T-helper 17 cell (primary cell): Measurements from ENCODE around the gene RAET1L. TPM values are rescaled to one million over a fixed set of nuclear protein-coding genes. Genes with fewer than 3 reads are reported as not detected.
A peak's percentile ranks its signal among the peaks of the same experiment; 100 is the strongest.
"Not testable (repeated sequence)": the region's sequence is repeated elsewhere in the genome, so short reads cannot be mapped to it uniquely, and the experiment has no call there.

ENCODE experiments used
- ATAC-seq: fragments of 150-1000 bp; cut with Tn5 transposase; 2 replicates; pipeline ENCODE4 v1.10.0; 2021; ENCODE audit warnings: mild to moderate bottlenecking, moderate library complexity
- DNase-seq, 3 donors: peaks; one replicate each; pipeline versions ENCODE4 v3.0.0 to v3.0.0-alpha.2; 2020 to 2021
- H3K9me3 ChIP-seq: one replicate; pipeline ENCODE4 v1.7.0; 2013; ENCODE audit warnings: low read length, mild to moderate bottlenecking; ENCODE audit not compliant: control insufficient read depth, poor library complexity, severe bottlenecking
- H3K27ac Mint-ChIP-seq: one replicate; pipeline ENCODE4 v1.8.0; 2022; ENCODE audit warnings: mild to moderate bottlenecking, moderate library complexity, mixed read lengths
- H3K27me3 Mint-ChIP-seq: one replicate; pipeline ENCODE4 v1.8.0; 2022; ENCODE audit warnings: mixed read lengths
- H3K36me3 Mint-ChIP-seq: one replicate; pipeline ENCODE4 v1.8.0; 2022; ENCODE audit warnings: low read depth, mixed read lengths
- H3K4me1 Mint-ChIP-seq: one replicate; pipeline ENCODE4 v1.8.0; 2022; ENCODE audit warnings: mild to moderate bottlenecking, mixed read lengths
- H3K4me3 Mint-ChIP-seq: one replicate; pipeline ENCODE4 v1.8.0; 2022; ENCODE audit warnings: mild to moderate bottlenecking, moderate library complexity, mixed read lengths
- total RNA-seq, 4 donors: library from RNA in 2 of 4; stranded (reverse) in 2 of 4; gene quantifications; one replicate each; pipeline ENCODE4 v1.2.3 and lab custom pipeline; 2022 to 2026

The RAET1L gene
- total RNA-seq, 2 donors from 2014 or later: not detected

GRCh38 chr6:150004783-150005717, 20.3 kb downstream of the RAET1L start:
- H3K4me1 Mint-ChIP-seq: peaks cover 38% of the 10 kb centered on the region
- no peaks in the 10 kb centered on the region for H3K36me3 Mint-ChIP-seq
- H3K27ac Mint-ChIP-seq: peak overlapping the region; percentile 95
- no peaks in the 10 kb centered on the region for H3K9me3 ChIP-seq
- ATAC-seq: peak; percentile 76
- peaks cover 31% of the 10 kb centered on the region for H3K27me3 Mint-ChIP-seq
- peak overlapping the region; percentile 94 for H3K4me3 Mint-ChIP-seq
- peak; percentile 80 to 89 (median 86) for DNase-seq

- peak overlapping the region; percentile 95 for H3K27ac Mint-ChIP-seq
- DNase-seq: peak; percentile 36 to 64 (median 59)
- H3K27me3 Mint-ChIP-seq: peaks cover 32% of the 10 kb centered on the region
- ATAC-seq: peak; percentile 79
- H3K4me3 Mint-ChIP-seq: peak overlapping the region; percentile 94
- H3K9me3 ChIP-seq: no peaks in the 10 kb centered on the region
- H3K4me1 Mint-ChIP-seq: peaks cover 38% of the 10 kb centered on the region
- H3K36me3 Mint-ChIP-seq: peaks cover 4% of the 10 kb centered on the region
These were observed 21.1 kb downstream of the RAET1L start for GRCh38 chr6:150004101-150004782.

- H3K9me3 ChIP-seq, H3K36me3 Mint-ChIP-seq, ATAC-seq, H3K4me3 Mint-ChIP-seq, DNase-seq: not testable (repeated sequence)
- peaks cover 38% of the 10 kb centered on the region for H3K4me1 Mint-ChIP-seq
- peak overlapping the region; percentile 95 for H3K27ac Mint-ChIP-seq
- H3K27me3 Mint-ChIP-seq: peaks cover 29% of the 10 kb centered on the region
These were observed 21.7 kb downstream of the RAET1L start for GRCh38 chr6:150003599-150003998.

GRCh38 chr6:150002710-150003109, 22.6 kb downstream of the RAET1L start:
- Mint-ChIP-seq H3K27ac (no peak overlapping the region), H3K27me3 (peaks cover 24% of the 10 kb centered on the region), H3K4me3 (no peak overlapping the region), H3K4me1 (peaks cover 34% of the 10 kb centered on the region), H3K36me3 (peaks cover 4% of the 10 kb centered on the region)
- no peaks in the 10 kb centered on the region for H3K9me3 ChIP-seq
- DNase-seq (no peak), ATAC-seq (no peak)

GRCh38 chr6:150001295-150002008, 23.9 kb downstream of the RAET1L start:
- H3K36me3 Mint-ChIP-seq: peaks cover 4% of the 10 kb centered on the region
- no peak for DNase-seq
- no peak for ATAC-seq
- H3K27ac Mint-ChIP-seq: peak overlapping the region; percentile 80
- no peaks in the 10 kb centered on the region for H3K9me3 ChIP-seq
- H3K4me1 Mint-ChIP-seq: peaks cover 32% of the 10 kb centered on the region
- H3K27me3 Mint-ChIP-seq: peaks cover 34% of the 10 kb centered on the region
- H3K4me3 Mint-ChIP-seq: no peak overlapping the region

GRCh38 chr6:149999636-150000035, 25.7 kb downstream of the RAET1L start:
- no peak overlapping the region for H3K4me3 Mint-ChIP-seq
- peaks cover 52% of the 10 kb centered on the region for H3K27me3 Mint-ChIP-seq
- no peaks in the 10 kb centered on the region for H3K9me3 ChIP-seq
- DNase-seq: no peak
- H3K4me1 Mint-ChIP-seq: peaks cover 22% of the 10 kb centered on the region
- H3K36me3 Mint-ChIP-seq: peaks cover 4% of the 10 kb centered on the region
- no peak for ATAC-seq
- H3K27ac Mint-ChIP-seq: no peak overlapping the region

- DNase-seq: no peak
- no peak for ATAC-seq
- H3K27ac Mint-ChIP-seq: no peak overlapping the region
- H3K27me3 Mint-ChIP-seq: peaks cover 83% of the 10 kb centered on the region
- H3K4me1 Mint-ChIP-seq: peaks cover 13% of the 10 kb centered on the region
- peaks cover 10% of the 10 kb centered on the region for H3K36me3 Mint-ChIP-seq
- no peaks in the 10 kb centered on the region for H3K9me3 ChIP-seq
- H3K4me3 Mint-ChIP-seq: no peak overlapping the region
These were observed 29.4 kb downstream of the RAET1L start for GRCh38 chr6:149995971-149996370.

GRCh38 chr6:149995235-149995750, 30.0 kb downstream of the RAET1L start:
- no peak overlapping the region for H3K4me3 Mint-ChIP-seq
- no peak for DNase-seq
- H3K27me3 Mint-ChIP-seq: peaks cover 83% of the 10 kb centered on the region
- peaks cover 14% of the 10 kb centered on the region for H3K4me1 Mint-ChIP-seq
- H3K27ac Mint-ChIP-seq: no peak overlapping the region
- H3K36me3 Mint-ChIP-seq: peaks cover 10% of the 10 kb centered on the region
- no peaks in the 10 kb centered on the region for H3K9me3 ChIP-seq
- no peak for ATAC-seq

- ATAC-seq (no peak), DNase-seq (no peak)
- H3K36me3 Mint-ChIP-seq: peaks cover 10% of the 10 kb centered on the region
- H3K9me3 ChIP-seq: peaks cover 8% of the 10 kb centered on the region
- peaks cover 81% of the 10 kb centered on the region for H3K27me3 Mint-ChIP-seq
- peaks cover 26% of the 10 kb centered on the region for H3K4me1 Mint-ChIP-seq
- H3K27ac Mint-ChIP-seq: peak overlapping the region; percentile 74
- H3K4me3 Mint-ChIP-seq: peak overlapping the region; percentile 91
These were observed 33.5 kb downstream of the RAET1L start for GRCh38 chr6:149991838-149992237.

- H3K27ac Mint-ChIP-seq: peak overlapping the region; percentile 74
- ATAC-seq: peak; percentile 57
- DNase-seq, H3K9me3 ChIP-seq: not testable (repeated sequence)
- peaks cover 26% of the 10 kb centered on the region for H3K4me1 Mint-ChIP-seq
- peaks cover 10% of the 10 kb centered on the region for H3K36me3 Mint-ChIP-seq
- H3K4me3 Mint-ChIP-seq: peak overlapping the region; percentile 91
- peaks cover 81% of the 10 kb centered on the region for H3K27me3 Mint-ChIP-seq
These were observed 33.9 kb downstream of the RAET1L start for GRCh38 chr6:149991472-149991795.

- Mint-ChIP-seq H3K4me1 (peaks cover 26% of the 10 kb centered on the region), H3K27me3 (peaks cover 81% of the 10 kb centered on the region), H3K4me3 (peak overlapping the region; percentile 91), H3K27ac (peak overlapping the region; percentile 74), H3K36me3 (peaks cover 10% of the 10 kb centered on the region)
- ATAC-seq (peak; percentile 74), DNase-seq (peak in 1 of 3 donors; percentile 26)
- H3K9me3 ChIP-seq: peaks cover 8% of the 10 kb centered on the region
These were observed 34.5 kb downstream of the RAET1L start for GRCh38 chr6:149990661-149991471.

- peaks cover 8% of the 10 kb centered on the region for H3K9me3 ChIP-seq
- H3K4me3 Mint-ChIP-seq: peak overlapping the region; percentile 91
- peaks cover 82% of the 10 kb centered on the region for H3K27me3 Mint-ChIP-seq
- H3K4me1 Mint-ChIP-seq: peaks cover 26% of the 10 kb centered on the region
- H3K27ac Mint-ChIP-seq: peak overlapping the region; percentile 74
- ATAC-seq (peak; percentile 15), DNase-seq (no peak)
- H3K36me3 Mint-ChIP-seq: peaks cover 10% of the 10 kb centered on the region
These were observed 35.1 kb downstream of the RAET1L start for GRCh38 chr6:149990212-149990660.
